GM12892 (cell line): ENCODE results near the gene SLC25A45.

Experiments used
- POLR2A ChIP-seq: IDR thresholded peaks from 2 replicates; pipeline ENCODE4 v1.6.1; 2011; ENCODE audit warnings: low read depth, low read length, control low read depth
- TAF1 ChIP-seq: IDR thresholded peaks from 2 replicates; pipeline ENCODE4 v1.6.1; 2011; ENCODE audit warnings: low read depth, mild to moderate bottlenecking, control low read depth, low read length, borderline replicate concordance

- no peak for TF ChIP-seq POLR2A
- no peak for TF ChIP-seq TAF1
Observed at GRCh38 chr11:65392899-65393298, 10.5 kb upstream of the SLC25A45 start.
